Activated T-helper 1 cell treated with anti-CD3 and anti-CD28 coated beads, Interleukin-2, amount 50 U/mL, for 16 hours (primary cell): ENCODE data around the gene KCNT1.

Experiments
- DNase-seq, 2 donors: peaks; one replicate each; pipeline ENCODE4 v3.0.0-alpha.2; 2020; ENCODE audit warnings: low read depth in 1 of 2, low spot score in 1 of 2

Gene KCNT1

GRCh38 chr9:135815830-135816650, 114.1 kb downstream of the KCNT1 start:
- DNase-seq: no peak

GRCh38 chr9:135816651-135816970, 114.6 kb downstream of the KCNT1 start:
- DNase-seq: no peak

- no peak for DNase-seq
These were observed 116.1 kb downstream of the KCNT1 start for GRCh38 chr9:135817951-135818717.

GRCh38 chr9:135818718-135819475, 116.9 kb downstream of the KCNT1 start:
- DNase-seq: no peak

GRCh38 chr9:135819905-135820304, 117.9 kb downstream of the KCNT1 start:
- DNase-seq: no peak

GRCh38 chr9:135820661-135821060, 118.7 kb downstream of the KCNT1 start:
- DNase-seq: no peak

GRCh38 chr9:135821116-135821515, 119.1 kb downstream of the KCNT1 start:
- DNase-seq: no peak

GRCh38 chr9:135821733-135822373, 119.9 kb downstream of the KCNT1 start:
- no peak for DNase-seq

GRCh38 chr9:135822374-135822755, 120.4 kb downstream of the KCNT1 start:
- DNase-seq: no peak

GRCh38 chr9:135823036-135823435, 121.1 kb downstream of the KCNT1 start:
- no peak for DNase-seq

GRCh38 chr9:135825435-135826187, 123.6 kb downstream of the KCNT1 start:
- DNase-seq: no peak

GRCh38 chr9:135826188-135826545, 124.2 kb downstream of the KCNT1 start:
- no peak for DNase-seq

GRCh38 chr9:135827301-135827700, 125.3 kb downstream of the KCNT1 start:
- no peak for DNase-seq

- no peak for DNase-seq
These were observed 126.0 kb downstream of the KCNT1 start for GRCh38 chr9:135827866-135828580.

GRCh38 chr9:135828656-135829055, 126.7 kb downstream of the KCNT1 start:
- DNase-seq: no peak

GRCh38 chr9:135830496-135830895, 128.5 kb downstream of the KCNT1 start:
- DNase-seq: no peak

GRCh38 chr9:135833864-135834263, 131.9 kb downstream of the KCNT1 start:
- no peak for DNase-seq

- no peak for DNase-seq
These were observed 133.1 kb downstream of the KCNT1 start for GRCh38 chr9:135835131-135835530.

- DNase-seq: no peak
These were observed 137.5 kb downstream of the KCNT1 start for GRCh38 chr9:135839516-135839915.

GRCh38 chr9:135840107-135840506, 138.1 kb downstream of the KCNT1 start:
- no peak for DNase-seq
